Upper lobe of left lung (tissue), 4 donors: ENCODE results near the gene NEK2.

Experiments used
- CTCF ChIP-seq, 6 experiments: fragments of 450-650 bp in 4 of 6; fragments of 200-600 bp in 2 of 6; sonication (generic) in 2 of 6; IDR thresholded peaks; one replicate each; pipeline ENCODE4 v1.5.1; 2016 to 2019; ENCODE audit warnings: antibody characterized with exemption in 6 of 6
- EP300 ChIP-seq, 4 donors: sonication (generic); formaldehyde crosslinking; IDR thresholded peaks; one replicate each; pipeline ENCODE4 v1.5.1; 2017; ENCODE audit warnings: antibody characterized with exemption in 4 of 4, control low read depth in 2 of 4
- POLR2AphosphoS5 ChIP-seq, 2 donors: sonication (generic); formaldehyde crosslinking; IDR thresholded peaks; one replicate each; pipeline ENCODE4 v1.5.1; 2017; ENCODE audit warnings: antibody characterized with exemption in 2 of 2

GRCh38 chr1:211676761-211677160 is 1.3 kb upstream of the NEK2 start:
- TF ChIP-seq EP300 (IDR thresholded peaks at IDR 0.05) = no peak
- TF ChIP-seq POLR2AphosphoS5 (IDR thresholded peaks at IDR 0.05) = no peak
- no peak for TF ChIP-seq CTCF (IDR thresholded peaks at IDR 0.05)
